ENCODE measurements around the gene DHRS2. TPM values are rescaled to one million over a fixed set of nuclear protein-coding genes. Genes with fewer than 3 reads are reported as not detected.

The DHRS2 gene
- polyA plus RNA-seq, 1 of the 3 experiments (the other 2 are of a cell fraction): 1.2 TPM

DNA sequence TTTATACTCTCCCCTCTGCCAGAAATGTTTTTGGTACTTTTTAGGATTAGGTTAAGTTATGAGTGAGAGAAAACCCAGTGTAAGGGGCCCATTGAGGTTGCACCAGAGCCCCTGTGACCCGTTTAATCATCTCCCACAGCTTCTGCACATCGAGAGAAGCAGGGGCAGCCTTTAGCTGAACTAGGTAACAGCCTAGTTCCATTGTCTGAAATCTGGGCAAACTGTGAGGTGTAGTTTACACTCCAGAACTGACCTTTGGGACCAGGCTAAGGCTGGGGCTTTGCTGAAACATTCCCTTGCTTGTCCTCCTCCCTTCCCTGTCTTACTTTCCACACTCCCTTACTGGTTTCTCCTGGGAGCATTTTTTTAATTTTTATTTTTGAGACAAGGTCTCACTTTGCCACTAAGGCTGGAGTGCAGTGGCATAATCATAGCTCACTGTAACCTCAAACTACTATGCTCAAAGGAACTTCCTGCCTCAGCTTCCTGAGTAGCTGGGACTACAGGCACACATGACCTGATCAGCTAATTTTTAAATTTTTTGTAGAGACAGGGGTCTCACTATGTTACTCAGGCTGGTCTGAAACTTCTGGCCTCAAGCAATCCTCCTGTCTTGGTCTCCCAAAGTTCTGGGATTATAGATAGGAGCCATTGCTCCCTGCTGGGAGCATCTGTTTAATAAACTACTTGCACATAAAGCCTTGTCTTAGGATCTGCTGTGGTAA, 25.9 kb upstream of the DHRS2 start:
- Histone ChIP-seq H3F3A (replicated peaks; ENCODE audit: insufficient read depth) (no peaks in the 10 kb centered on the region), H3K4me3 (ENCODE audit: low read depth in 2 of 2, low read length in 1 of 2) (no peak overlapping the region), H3K27me3 (ENCODE audit: insufficient read depth) (peaks cover 8% of the 10 kb centered on the region; the same call in 1 of the 2 replicates), H2AFZ (ENCODE audit: low read depth) (no peak overlapping the region), H3K9me2 (no peaks in the 10 kb centered on the region), H3K36me3 (replicated peaks in 1 of 2; ENCODE audit: control insufficient read depth in 1 of 2, insufficient read depth in 2 of 2, low read length in 1 of 2) (no peaks in the 10 kb centered on the region), H3K79me2 (ENCODE audit: insufficient read depth) (no peaks in the 10 kb centered on the region), H3K4me2 (no peak overlapping the region), H3K9ac (no peak overlapping the region), H3K27ac (ENCODE audit: low read depth in 2 of 2, low read length in 1 of 2) (no peak overlapping the region), H3K9me3 (no peaks in the 10 kb centered on the region), H4K20me1 (ENCODE audit: insufficient read depth) (no peaks in the 10 kb centered on the region; the same call in 1 of the 2 replicates), H3K4me1 (ENCODE audit: control insufficient read depth in 1 of 2, insufficient read depth in 2 of 2, low read depth in 1 of 2, low read length in 1 of 2) (no peaks in the 10 kb centered on the region)
- ChIA-PET POLR2A (no interaction called here), CTCF (interaction anchor here (0.6 to 4.8 kb wide), 2 partner anchors 23 to 337 kb away, joined by 4 to 38 read pairs; no protein-coding TSS in a partner anchor)
- TF ChIP-seq, protein P1, sequence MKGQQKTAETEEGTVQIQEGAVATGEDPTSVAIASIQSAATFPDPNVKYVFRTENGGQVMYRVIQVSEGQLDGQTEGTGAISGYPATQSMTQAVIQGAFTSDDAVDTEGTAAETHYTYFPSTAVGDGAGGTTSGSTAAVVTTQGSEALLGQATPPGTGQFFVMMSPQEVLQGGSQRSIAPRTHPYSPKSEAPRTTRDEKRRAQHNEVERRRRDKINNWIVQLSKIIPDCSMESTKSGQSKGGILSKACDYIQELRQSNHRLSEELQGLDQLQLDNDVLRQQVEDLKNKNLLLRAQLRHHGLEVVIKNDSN (IDR thresholded peaks at IDR 0.05; ENCODE audit: borderline replicate concordance, low read depth): no peak
- no peak for TF ChIP-seq TCF12 (IDR thresholded peaks at IDR 0.05)
- TF ChIP-seq RFX5 (IDR thresholded peaks at IDR 0.05; ENCODE audit: low read length): no peak
- TF ChIP-seq, protein P2, sequence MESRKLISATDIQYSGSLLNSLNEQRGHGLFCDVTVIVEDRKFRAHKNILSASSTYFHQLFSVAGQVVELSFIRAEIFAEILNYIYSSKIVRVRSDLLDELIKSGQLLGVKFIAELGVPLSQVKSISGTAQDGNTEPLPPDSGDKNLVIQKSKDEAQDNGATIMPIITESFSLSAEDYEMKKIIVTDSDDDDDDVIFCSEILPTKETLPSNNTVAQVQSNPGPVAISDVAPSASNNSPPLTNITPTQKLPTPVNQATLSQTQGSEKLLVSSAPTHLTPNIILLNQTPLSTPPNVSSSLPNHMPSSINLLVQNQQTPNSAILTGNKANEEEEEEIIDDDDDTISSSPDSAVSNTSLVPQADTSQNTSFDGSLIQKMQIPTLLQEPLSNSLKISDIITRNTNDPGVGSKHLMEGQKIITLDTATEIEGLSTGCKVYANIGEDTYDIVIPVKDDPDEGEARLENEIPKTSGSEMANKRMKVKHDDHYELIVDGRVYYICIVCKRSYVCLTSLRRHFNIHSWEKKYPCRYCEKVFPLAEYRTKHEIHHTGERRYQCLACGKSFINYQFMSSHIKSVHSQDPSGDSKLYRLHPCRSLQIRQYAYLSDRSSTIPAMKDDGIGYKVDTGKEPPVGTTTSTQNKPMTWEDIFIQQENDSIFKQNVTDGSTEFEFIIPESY (IDR thresholded peaks at IDR 0.05; ENCODE audit: borderline replicate concordance, low read depth): no peak
- TF ChIP-seq GABPA (IDR thresholded peaks at IDR 0.05; ENCODE audit: low read depth): no peak
- TF ChIP-seq YY1 (IDR thresholded peaks at IDR 0.05; ENCODE audit: low read depth): no peak
- no peak for TF ChIP-seq GATA2 (CRISPR knock-in tag; IDR thresholded peaks at IDR 0.05)
- no peak for TF ChIP-seq RXRA (IDR thresholded peaks at IDR 0.05; ENCODE audit: borderline replicate concordance, low read depth)
- no peak for TF ChIP-seq POLR2AphosphoS5 (IDR thresholded peaks at IDR 0.05; ENCODE audit: low read depth, low read length)
- no peak for TF ChIP-seq ELF1 (IDR thresholded peaks at IDR 0.05)
- TF ChIP-seq SMC3 (IDR thresholded peaks at IDR 0.05; ENCODE audit: low read depth, low read length): no peak
- no peak for DNase-seq
- WGBS (ENCODE audit: low lambda C conversion rate): 0% methylated on average over 2 of the region's 2 CpGs

DNA sequence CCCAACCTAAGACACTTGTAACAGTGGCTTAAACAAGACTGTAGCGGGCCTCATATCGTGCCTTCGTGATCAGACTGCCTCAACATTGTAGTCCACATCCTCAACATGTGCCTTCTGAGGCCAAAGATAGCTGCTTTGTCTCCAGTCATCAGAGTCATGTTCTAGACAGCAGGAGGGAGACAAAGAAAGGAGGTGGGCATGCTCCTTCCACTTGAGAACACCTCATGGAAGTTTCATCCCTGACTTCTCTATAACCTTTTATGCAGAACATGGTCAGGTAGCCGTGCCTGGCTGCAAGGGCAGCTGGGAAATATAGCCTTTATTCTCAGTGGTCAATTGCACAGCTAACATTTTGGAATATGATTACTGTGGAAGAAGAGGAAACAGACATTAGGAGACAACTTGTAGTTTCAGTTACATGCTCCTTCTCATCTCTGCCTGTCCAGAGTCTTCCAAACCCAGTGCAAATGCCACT, 25.3 kb upstream of the DHRS2 start:
- Histone ChIP-seq H4K20me1 (ENCODE audit: insufficient read depth) (no peaks in the 10 kb centered on the region; the same call in 1 of the 2 replicates), H3K4me1 (ENCODE audit: control insufficient read depth in 1 of 2, insufficient read depth in 2 of 2, low read depth in 1 of 2, low read length in 1 of 2) (no peaks in the 10 kb centered on the region), H3K9me3 (no peaks in the 10 kb centered on the region), H2AFZ (ENCODE audit: low read depth) (no peak overlapping the region), H3K4me2 (no peak overlapping the region), H3K36me3 (replicated peaks in 1 of 2; ENCODE audit: control insufficient read depth in 1 of 2, insufficient read depth in 2 of 2, low read length in 1 of 2) (no peaks in the 10 kb centered on the region), H3K9ac (no peak overlapping the region), H3K9me2 (no peaks in the 10 kb centered on the region), H3K27ac (ENCODE audit: low read depth in 2 of 2, low read length in 1 of 2) (no peak overlapping the region), H3K27me3 (ENCODE audit: insufficient read depth) (peaks cover 8% of the 10 kb centered on the region; the same call in 1 of the 2 replicates), H3K4me3 (ENCODE audit: low read depth in 2 of 2, low read length in 1 of 2) (no peak overlapping the region), H3K79me2 (ENCODE audit: insufficient read depth) (no peaks in the 10 kb centered on the region), H3F3A (replicated peaks; ENCODE audit: insufficient read depth) (no peaks in the 10 kb centered on the region)
- no peak for DNase-seq
- ChIA-PET CTCF (interaction anchor here (0.6 to 4.8 kb wide), 4 partner anchors 22 to 338 kb away, joined by 3 to 38 read pairs (median 4); no protein-coding TSS in a partner anchor), POLR2A (no interaction called here)
- WGBS (ENCODE audit: low lambda C conversion rate): 0% methylated on average over 4 of the region's 4 CpGs
- TF ChIP-seq NFIC (IDR thresholded peaks at IDR 0.05; ENCODE audit: borderline replicate concordance): no peak
- TF ChIP-seq, protein P2 (IDR thresholded peaks at IDR 0.05; ENCODE audit: borderline replicate concordance, low read depth): no peak
- TF ChIP-seq NRF1 (IDR thresholded peaks at IDR 0.05; ENCODE audit: low read depth, low read length): no peak
- no peak for TF ChIP-seq SMC3 (IDR thresholded peaks at IDR 0.05; ENCODE audit: low read depth, low read length)
- no peak for TF ChIP-seq GATA2 (CRISPR knock-in tag; IDR thresholded peaks at IDR 0.05)
- no peak for TF ChIP-seq TAF1 (IDR thresholded peaks at IDR 0.05; ENCODE audit: borderline replicate concordance, low read depth, low read length)
- no peak for TF ChIP-seq POLR2AphosphoS5 (IDR thresholded peaks at IDR 0.05; ENCODE audit: low read depth, low read length)
- TF ChIP-seq, protein P3, sequence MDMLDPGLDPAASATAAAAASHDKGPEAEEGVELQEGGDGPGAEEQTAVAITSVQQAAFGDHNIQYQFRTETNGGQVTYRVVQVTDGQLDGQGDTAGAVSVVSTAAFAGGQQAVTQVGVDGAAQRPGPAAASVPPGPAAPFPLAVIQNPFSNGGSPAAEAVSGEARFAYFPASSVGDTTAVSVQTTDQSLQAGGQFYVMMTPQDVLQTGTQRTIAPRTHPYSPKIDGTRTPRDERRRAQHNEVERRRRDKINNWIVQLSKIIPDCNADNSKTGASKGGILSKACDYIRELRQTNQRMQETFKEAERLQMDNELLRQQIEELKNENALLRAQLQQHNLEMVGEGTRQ (IDR thresholded peaks at IDR 0.05; ENCODE audit: borderline replicate concordance, low read depth, low read length): no peak
- TF ChIP-seq, protein P4, sequence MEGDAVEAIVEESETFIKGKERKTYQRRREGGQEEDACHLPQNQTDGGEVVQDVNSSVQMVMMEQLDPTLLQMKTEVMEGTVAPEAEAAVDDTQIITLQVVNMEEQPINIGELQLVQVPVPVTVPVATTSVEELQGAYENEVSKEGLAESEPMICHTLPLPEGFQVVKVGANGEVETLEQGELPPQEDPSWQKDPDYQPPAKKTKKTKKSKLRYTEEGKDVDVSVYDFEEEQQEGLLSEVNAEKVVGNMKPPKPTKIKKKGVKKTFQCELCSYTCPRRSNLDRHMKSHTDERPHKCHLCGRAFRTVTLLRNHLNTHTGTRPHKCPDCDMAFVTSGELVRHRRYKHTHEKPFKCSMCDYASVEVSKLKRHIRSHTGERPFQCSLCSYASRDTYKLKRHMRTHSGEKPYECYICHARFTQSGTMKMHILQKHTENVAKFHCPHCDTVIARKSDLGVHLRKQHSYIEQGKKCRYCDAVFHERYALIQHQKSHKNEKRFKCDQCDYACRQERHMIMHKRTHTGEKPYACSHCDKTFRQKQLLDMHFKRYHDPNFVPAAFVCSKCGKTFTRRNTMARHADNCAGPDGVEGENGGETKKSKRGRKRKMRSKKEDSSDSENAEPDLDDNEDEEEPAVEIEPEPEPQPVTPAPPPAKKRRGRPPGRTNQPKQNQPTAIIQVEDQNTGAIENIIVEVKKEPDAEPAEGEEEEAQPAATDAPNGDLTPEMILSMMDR (IDR thresholded peaks at IDR 0.05): no peak
- no peak for TF ChIP-seq MXI1 (IDR thresholded peaks at IDR 0.05; ENCODE audit: low read depth, low read length)
- TF ChIP-seq, protein P5, sequence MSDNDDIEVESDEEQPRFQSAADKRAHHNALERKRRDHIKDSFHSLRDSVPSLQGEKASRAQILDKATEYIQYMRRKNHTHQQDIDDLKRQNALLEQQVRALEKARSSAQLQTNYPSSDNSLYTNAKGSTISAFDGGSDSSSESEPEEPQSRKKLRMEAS (IDR thresholded peaks at IDR 0.05; ENCODE audit: low read depth): no peak
- TF ChIP-seq RXRA (IDR thresholded peaks at IDR 0.05; ENCODE audit: borderline replicate concordance, low read depth): no peak
- TF ChIP-seq ELF1 (IDR thresholded peaks at IDR 0.05): no peak

Data from SK-N-SH (cell line).